Bronchial epithelial cell (primary cell): Measurements from ENCODE around the gene AADACL4. TPM values are rescaled to one million over a fixed set of nuclear protein-coding genes. Genes with fewer than 3 reads are reported as not detected.
"Not testable (repeated sequence)": the region's sequence is repeated elsewhere in the genome, so short reads cannot be mapped to it uniquely, and the experiment has no call there.

Experiments
- DNase-seq: peaks from one replicate; pipeline ENCODE4 v3.0.0-alpha.2; 2010; ENCODE audit warnings: low read depth
- FAIRE-seq: peaks from 2 replicates; lab custom pipeline; 2011; peaks lifted over from hg19 to GRCh38; lab: Jason Lieb, UNC
- H3K27me3 ChIP-seq: 2 replicates; pipeline ENCODE4 v1.5.1; 2011; ENCODE audit warnings: low read length; ENCODE audit not compliant: control insufficient read depth, insufficient read depth
- H3K36me3 ChIP-seq: 2 replicates; pipeline ENCODE4 v1.5.1; 2011; ENCODE audit warnings: low read length; ENCODE audit not compliant: control insufficient read depth, insufficient read depth
- H3K4me3 ChIP-seq: 2 replicates; pipeline ENCODE4 v1.5.1; 2011; ENCODE audit warnings: mild to moderate bottlenecking, low read depth, low read length, control low read depth
- CTCF ChIP-seq: IDR thresholded peaks from 2 replicates; pipeline ENCODE4 v1.5.1; 2011; ENCODE audit warnings: mild to moderate bottlenecking, moderate library complexity, low read length, control low read depth, inconsistent platforms; ENCODE audit not compliant: insufficient read depth, severe bottlenecking
- total RNA-seq: library from RNA; depleted of rRNA; stranded (reverse); fragments of >200 nt; gene quantifications from 2 replicates; pipeline ENCODE4 v1.2.1, GENCODE V29; 2014

The AADACL4 gene
- total RNA-seq, 1 donor from 2014 or later: not detected

- no peak for TF ChIP-seq CTCF
- no peak overlapping the region for H3K4me3 ChIP-seq
- no peaks in the 10 kb centered on the region for H3K36me3 ChIP-seq
- DNase-seq (no peak), FAIRE-seq (no peak)
- peaks cover 1% of the 10 kb centered on the region for H3K27me3 ChIP-seq
Observed at GRCh38 chr1:12640237-12640957, 3.5 kb upstream of the AADACL4 start.

- no peak for DNase-seq
- H3K4me3 ChIP-seq: no peak overlapping the region
- TF ChIP-seq CTCF: no peak
- H3K36me3 ChIP-seq: no peaks in the 10 kb centered on the region
- FAIRE-seq: no peak
- H3K27me3 ChIP-seq: peaks cover 1% of the 10 kb centered on the region
Observed at GRCh38 chr1:12640958-12641272, 3.0 kb upstream of the AADACL4 start.

- no peak for TF ChIP-seq CTCF
- no peaks in the 10 kb centered on the region for H3K36me3 ChIP-seq
- FAIRE-seq: no peak
- peaks cover 1% of the 10 kb centered on the region for H3K27me3 ChIP-seq
- no peak for DNase-seq
- no peak overlapping the region for H3K4me3 ChIP-seq
Observed at GRCh38 chr1:12643079-12643478, 806 bp upstream of the AADACL4 start.

- TF ChIP-seq CTCF: no peak
- Histone ChIP-seq H3K36me3 (no peaks in the 10 kb centered on the region), H3K27me3 (peaks cover 1% of the 10 kb centered on the region), H3K4me3 (no peak overlapping the region)
- DNase-seq (no peak), FAIRE-seq (no peak)
Observed at GRCh38 chr1:12644237-12644636, 352 bp downstream of the AADACL4 start.

- DNase-seq (no peak), FAIRE-seq (no peak)
- Histone ChIP-seq H3K4me3 (no peak overlapping the region), H3K36me3 (no peaks in the 10 kb centered on the region), H3K27me3 (peaks cover 1% of the 10 kb centered on the region)
- TF ChIP-seq CTCF: no peak
Observed at GRCh38 chr1:12644829-12645228, 944 bp downstream of the AADACL4 start.

- H3K27me3 ChIP-seq, DNase-seq, FAIRE-seq, H3K36me3 ChIP-seq, H3K4me3 ChIP-seq: not testable (repeated sequence)
Observed at GRCh38 chr1:12645401-12645800, 1.5 kb downstream of the AADACL4 start.
